Suprapubic skin (tissue), 4 donors: ENCODE measurements around the gene SEZ6L.

Experiments
- CTCF ChIP-seq, 2 donors: fragments of 200-600 bp in 1 of 2; fragments of 450-650 bp in 1 of 2; sonication (generic) in 1 of 2; IDR thresholded peaks; one replicate each; pipeline ENCODE4 v1.5.1; 2016 to 2019; ENCODE audit warnings: antibody characterized with exemption in 2 of 2, mild to moderate bottlenecking in 1 of 2, moderate library complexity in 1 of 2
- POLR2A ChIP-seq, 2 donors: fragments of 450-650 bp; IDR thresholded peaks; one replicate each; pipeline ENCODE4 v1.6.1; 2017; ENCODE audit warnings: antibody characterized with exemption in 2 of 2, mild to moderate bottlenecking in 2 of 2, moderate library complexity in 2 of 2
- POLR2AphosphoS5 ChIP-seq, 3 donors: sonication (generic); formaldehyde crosslinking; IDR thresholded peaks; one replicate each; pipeline ENCODE4 v1.6.1; 2017; ENCODE audit warnings: antibody characterized with exemption in 3 of 3

- TF ChIP-seq CTCF (IDR thresholded peaks at IDR 0.05) (no peak), POLR2AphosphoS5 (IDR thresholded peaks at IDR 0.05) (no peak), POLR2A (IDR thresholded peaks at IDR 0.05) (no peak)
Measured at GRCh38 chr22:26377170-26377830, 208.0 kb downstream of the SEZ6L start.
